Lower lobe of right lung (tissue), 2 donors: Measurements from ENCODE around the gene NGEF. TPM values are rescaled to one million over a fixed set of nuclear protein-coding genes. Genes with fewer than 3 reads are reported as not detected.

Experiments used
- ATAC-seq, 2 donors: fragments of 200-7000 bp; cut with Tn5 transposase; one replicate each; pipeline ENCODE4 v1.9.1; 2020 to 2022; ENCODE audit warnings: mild to moderate bottlenecking in 2 of 2, moderate library complexity in 2 of 2
- DNase-seq: peaks from one replicate; pipeline ENCODE4 v3.0.0-alpha.2; 2020
- H3K27ac ChIP-seq: fragments of 200-600 bp; one replicate; pipeline ENCODE4 v1.8.0; 2022
- H3K27me3 ChIP-seq: fragments of 200-600 bp; one replicate; pipeline ENCODE4 v1.8.0; 2022; ENCODE audit warnings: low read depth
- H3K36me3 ChIP-seq: fragments of 200-600 bp; one replicate; pipeline ENCODE4 v1.8.0; 2022; ENCODE audit warnings: mild to moderate bottlenecking
- H3K4me1 ChIP-seq: fragments of 200-600 bp; one replicate; pipeline ENCODE4 v1.8.0; 2022
- H3K4me3 ChIP-seq: fragments of 200-600 bp; one replicate; pipeline ENCODE4 v1.8.0; 2022; ENCODE audit warnings: mild to moderate bottlenecking
- H3K9me3 ChIP-seq: fragments of 200-600 bp; one replicate; pipeline ENCODE4 v1.8.0; 2022
- intact Hi-C: fragments of 100-400 bp; cut with DNase I; formaldehyde crosslinking; loops from one replicate; pipeline ENCODE4 v1.11.0; 2022
- total RNA-seq: library from RNA; stranded (reverse); fragmentation: NEBNext Ultra II Directional; extraction: Animal tissue kit (Norgen Biotek cat#: 25700); gene quantifications from one replicate; pipeline ENCODE4 v1.2.1, GENCODE V29; 2021
- TF ChIP-seq, protein P1 (sequence below): fragments of 200-600 bp; IDR thresholded peaks from one replicate; pipeline ENCODE4 v1.8.0; 2022; ENCODE audit warnings: antibody characterized with exemption, mild to moderate bottlenecking
- donor health status: DM: no; HTN: yes; CAD: no; lungs with severe emphysema.

NGEF gene
- total RNA-seq, 1 donor from 2014 or later = 1.7 TPM

GRCh38 chr2:232880764-232881351, 132.2 kb downstream of the NGEF start:
- TF ChIP-seq, protein P1, sequence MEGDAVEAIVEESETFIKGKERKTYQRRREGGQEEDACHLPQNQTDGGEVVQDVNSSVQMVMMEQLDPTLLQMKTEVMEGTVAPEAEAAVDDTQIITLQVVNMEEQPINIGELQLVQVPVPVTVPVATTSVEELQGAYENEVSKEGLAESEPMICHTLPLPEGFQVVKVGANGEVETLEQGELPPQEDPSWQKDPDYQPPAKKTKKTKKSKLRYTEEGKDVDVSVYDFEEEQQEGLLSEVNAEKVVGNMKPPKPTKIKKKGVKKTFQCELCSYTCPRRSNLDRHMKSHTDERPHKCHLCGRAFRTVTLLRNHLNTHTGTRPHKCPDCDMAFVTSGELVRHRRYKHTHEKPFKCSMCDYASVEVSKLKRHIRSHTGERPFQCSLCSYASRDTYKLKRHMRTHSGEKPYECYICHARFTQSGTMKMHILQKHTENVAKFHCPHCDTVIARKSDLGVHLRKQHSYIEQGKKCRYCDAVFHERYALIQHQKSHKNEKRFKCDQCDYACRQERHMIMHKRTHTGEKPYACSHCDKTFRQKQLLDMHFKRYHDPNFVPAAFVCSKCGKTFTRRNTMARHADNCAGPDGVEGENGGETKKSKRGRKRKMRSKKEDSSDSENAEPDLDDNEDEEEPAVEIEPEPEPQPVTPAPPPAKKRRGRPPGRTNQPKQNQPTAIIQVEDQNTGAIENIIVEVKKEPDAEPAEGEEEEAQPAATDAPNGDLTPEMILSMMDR = no peak
- DNase-seq = peak; percentile 32
- H3K4me3 ChIP-seq = no peak overlapping the region
- no peaks in the 10 kb centered on the region for H3K36me3 ChIP-seq
- H3K27me3 ChIP-seq = peaks cover 16% of the 10 kb centered on the region
- H3K9me3 ChIP-seq = no peaks in the 10 kb centered on the region
- H3K27ac ChIP-seq = no peak overlapping the region
- H3K4me1 ChIP-seq = peaks cover 4% of the 10 kb centered on the region
- ATAC-seq = no peak
- intact Hi-C loops = no loop called here

DNA sequence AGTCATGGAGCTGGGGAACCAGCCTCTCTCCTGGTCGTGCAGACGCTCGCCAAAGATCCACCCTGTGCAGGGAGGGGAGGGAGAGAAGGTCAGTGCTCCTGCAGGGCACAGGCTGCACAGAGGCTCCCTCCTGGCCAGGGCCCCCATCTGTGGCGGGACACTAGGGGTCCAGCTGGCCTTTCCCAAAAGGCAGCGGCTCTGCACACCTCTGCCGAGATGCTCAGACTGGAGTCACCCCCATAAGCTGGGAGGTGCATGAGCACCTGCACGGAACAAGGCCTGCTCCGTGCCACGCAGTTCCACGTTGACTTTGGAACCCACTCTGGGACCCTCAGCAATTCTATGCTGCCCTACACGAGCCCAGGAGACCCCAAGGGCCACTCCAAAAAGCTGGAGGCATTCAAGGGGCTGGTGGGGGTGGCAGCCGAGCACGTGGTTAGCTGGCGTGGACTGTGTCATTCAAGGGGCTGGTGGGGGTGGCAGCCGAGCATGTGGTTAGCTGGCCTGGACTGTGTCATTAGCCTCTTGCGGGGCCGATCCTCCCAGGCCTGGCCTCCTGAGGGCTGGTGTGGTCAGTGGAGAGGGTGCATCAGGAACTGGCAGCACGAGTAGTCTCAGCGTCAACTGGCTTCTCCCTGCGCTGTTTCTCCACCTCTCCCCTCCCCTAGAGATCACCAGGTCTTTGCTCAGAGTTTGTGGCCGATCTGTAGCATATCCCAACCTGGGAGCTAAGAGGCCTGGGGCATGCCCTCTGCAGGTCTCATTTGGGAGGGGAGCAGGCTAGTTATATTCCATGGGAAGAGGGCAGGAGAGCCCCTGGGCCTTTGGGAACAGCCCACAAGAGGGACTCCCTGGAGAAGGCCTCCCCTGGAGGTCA, 133.2 kb downstream of the NGEF start:
- ATAC-seq (no peak), DNase-seq (peak; percentile 33)
- no peaks in the 10 kb centered on the region for H3K36me3 ChIP-seq
- intact Hi-C loops = no loop called here
- TF ChIP-seq, protein P1 = no peak
- no peak overlapping the region for H3K4me3 ChIP-seq
- peaks cover 7% of the 10 kb centered on the region for H3K4me1 ChIP-seq
- no peak overlapping the region for H3K27ac ChIP-seq
- peaks cover 26% of the 10 kb centered on the region for H3K27me3 ChIP-seq
- H3K9me3 ChIP-seq = no peaks in the 10 kb centered on the region

- TF ChIP-seq, protein P1 = no peak
- Histone ChIP-seq H3K36me3 (no peaks in the 10 kb centered on the region), H3K4me3 (no peak overlapping the region), H3K27me3 (peaks cover 27% of the 10 kb centered on the region), H3K4me1 (peaks cover 7% of the 10 kb centered on the region), H3K9me3 (no peaks in the 10 kb centered on the region), H3K27ac (no peak overlapping the region)
- peak; percentile 22 for DNase-seq
- intact Hi-C loops = no loop called here
- ATAC-seq = no peak
Measured at GRCh38 chr2:232878855-232879617, 134.0 kb downstream of the NGEF start.

DNA sequence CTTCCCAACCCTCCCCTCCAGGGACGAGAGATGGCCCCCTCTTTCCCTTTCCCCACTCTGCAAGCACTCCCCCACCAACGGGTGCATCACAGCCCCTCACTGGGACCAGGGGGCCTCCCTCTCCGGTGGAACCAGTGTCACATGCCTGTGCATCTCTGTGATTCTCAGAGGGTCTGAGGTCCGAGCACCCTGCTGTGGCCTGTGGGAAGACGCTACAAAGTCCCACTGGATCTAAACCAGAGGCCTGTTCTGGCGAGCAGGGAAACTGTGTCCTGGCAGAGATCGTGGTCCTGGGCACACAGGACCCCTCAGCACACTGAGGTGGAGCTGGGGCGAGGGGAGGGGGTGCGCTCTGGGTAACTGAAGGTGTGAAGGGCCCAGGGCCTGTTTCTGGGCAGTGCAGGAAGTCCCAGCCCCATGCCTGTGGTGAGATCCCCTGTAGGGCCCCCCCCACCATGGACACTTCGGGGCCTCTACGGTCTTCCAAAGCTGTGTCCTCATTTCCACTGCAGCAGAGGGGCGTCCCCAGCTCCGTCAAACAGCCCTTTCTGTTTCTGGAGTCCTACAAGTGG, 135.0 kb downstream of the NGEF start:
- TF ChIP-seq, protein P1 = no peak
- H3K4me3 ChIP-seq = no peak overlapping the region
- H3K4me1 ChIP-seq = peaks cover 7% of the 10 kb centered on the region
- H3K27ac ChIP-seq = no peak overlapping the region
- peaks cover 27% of the 10 kb centered on the region for H3K27me3 ChIP-seq
- no peaks in the 10 kb centered on the region for H3K36me3 ChIP-seq
- ATAC-seq = no peak
- DNase-seq = peak; percentile 20
- intact Hi-C loops = no loop called here
- no peaks in the 10 kb centered on the region for H3K9me3 ChIP-seq

- ATAC-seq = no peak
- peaks cover 27% of the 10 kb centered on the region for H3K27me3 ChIP-seq
- no peaks in the 10 kb centered on the region for H3K36me3 ChIP-seq
- peak; percentile 41 for DNase-seq
- TF ChIP-seq, protein P1 = no peak
- H3K9me3 ChIP-seq = no peaks in the 10 kb centered on the region
- H3K4me3 ChIP-seq = peak overlapping the region; percentile 46
- H3K27ac ChIP-seq = no peak overlapping the region
- intact Hi-C loops = no loop called here
- peaks cover 7% of the 10 kb centered on the region for H3K4me1 ChIP-seq
Measured at GRCh38 chr2:232876978-232877441, 136.0 kb downstream of the NGEF start.
